IPS DF 6.9 (cell line): ENCODE measurements around the gene SSR4.

Experiments
- DNase-seq: peaks from one replicate; pipeline ENCODE4 v3.0.0-alpha.2; 2013; ENCODE audit warnings: low read depth, low spot score
- H3K27ac ChIP-seq: one replicate; pipeline ENCODE4 v1.5.1; 2013; ENCODE audit warnings: low read length, control low read depth
- H3K27me3 ChIP-seq: 2 replicates; pipeline ENCODE4 v1.6.1; 2013; ENCODE audit warnings: mild to moderate bottlenecking, low read length; ENCODE audit not compliant: control insufficient read depth, insufficient read depth
- H3K36me3 ChIP-seq: 2 replicates; pipeline ENCODE4 v1.6.1; 2013; ENCODE audit warnings: low read length; ENCODE audit not compliant: control insufficient read depth, insufficient read depth
- H3K4me1 ChIP-seq: 2 replicates; pipeline ENCODE4 v1.6.1; 2013; ENCODE audit warnings: low read length; ENCODE audit not compliant: control insufficient read depth, insufficient read depth
- H3K4me3 ChIP-seq: 2 replicates; pipeline ENCODE4 v1.5.1; 2013; ENCODE audit warnings: mild to moderate bottlenecking, low read length
- H3K9me3 ChIP-seq: 2 replicates; pipeline ENCODE4 v1.6.1; 2013; ENCODE audit warnings: low read length, inconsistent platforms; ENCODE audit not compliant: control insufficient read depth, insufficient read depth
- WGBS: extraction: QIAGEN DNeasy Blood & Tissue Kit; methylation state at CpG from one replicate; pipeline ENCODE4 v1.1.7; 2013; ENCODE audit warnings: mixed read lengths, missing lambda C conversion rate; ENCODE audit not compliant: insufficient read length, insufficient coverage; 5-methylcytosine and 5-hydroxymethylcytosine counted together

Gene SSR4

GRCh38 chrX:153797415-153798015, 3.0 kb downstream of the SSR4 start:
- Histone ChIP-seq H3K27ac (no peak overlapping the region), H3K27me3 (no peaks in the 10 kb centered on the region), H3K4me1 (peaks cover 2% of the 10 kb centered on the region; the same call in 1 of the 2 replicates), H3K9me3 (no peaks in the 10 kb centered on the region), H3K4me3 (no peak overlapping the region), H3K36me3 (peaks cover 14% of the 10 kb centered on the region)
- no peak for DNase-seq
- WGBS = no CpG with 5 or more reads among the region's 15 CpGs

GRCh38 chrX:153799326-153799725, 4.9 kb downstream of the SSR4 start:
- Histone ChIP-seq H3K4me1 (peaks cover 2% of the 10 kb centered on the region; the same call in 1 of the 2 replicates), H3K27me3 (no peaks in the 10 kb centered on the region), H3K9me3 (no peaks in the 10 kb centered on the region), H3K4me3 (no peak overlapping the region), H3K27ac (no peak overlapping the region), H3K36me3 (peaks cover 29% of the 10 kb centered on the region)
- no peak for DNase-seq
- WGBS = no CpG with 5 or more reads among the region's 5 CpGs

GRCh38 chrX:153800177-153800722, 5.8 kb downstream of the SSR4 start:
- peaks cover 30% of the 10 kb centered on the region for H3K36me3 ChIP-seq
- no CpG with 5 or more reads among the region's 16 CpGs for WGBS
- no peak overlapping the region for H3K27ac ChIP-seq
- DNase-seq = no peak
- H3K27me3 ChIP-seq = no peaks in the 10 kb centered on the region
- H3K4me3 ChIP-seq = no peak overlapping the region
- no peaks in the 10 kb centered on the region for H3K9me3 ChIP-seq
- H3K4me1 ChIP-seq = peaks cover 2% of the 10 kb centered on the region; the same call in 1 of the 2 replicates

GRCh38 chrX:153800746-153801145, 6.3 kb downstream of the SSR4 start:
- Histone ChIP-seq H3K9me3 (no peaks in the 10 kb centered on the region), H3K27ac (no peak overlapping the region), H3K36me3 (peaks cover 35% of the 10 kb centered on the region), H3K4me3 (no peak overlapping the region), H3K4me1 (no peaks in the 10 kb centered on the region; the same call in 1 of the 2 replicates), H3K27me3 (no peaks in the 10 kb centered on the region)
- DNase-seq = no peak
- WGBS = no CpG with 5 or more reads among the region's 7 CpGs

- Histone ChIP-seq H3K9me3 (no peaks in the 10 kb centered on the region), H3K36me3 (peaks cover 36% of the 10 kb centered on the region), H3K27ac (no peak overlapping the region), H3K4me1 (no peaks in the 10 kb centered on the region; the same call in 1 of the 2 replicates), H3K4me3 (no peak overlapping the region), H3K27me3 (no peaks in the 10 kb centered on the region)
- DNase-seq = no peak
- no CpG with 5 or more reads among the region's 8 CpGs for WGBS
These were observed 7.2 kb downstream of the SSR4 start for GRCh38 chrX:153801669-153802068.

- no CpG with 5 or more reads among the region's 14 CpGs for WGBS
- Histone ChIP-seq H3K4me1 (no peaks in the 10 kb centered on the region; the same call in 1 of the 2 replicates), H3K27me3 (no peaks in the 10 kb centered on the region), H3K4me3 (no peak overlapping the region), H3K27ac (no peak overlapping the region), H3K9me3 (no peaks in the 10 kb centered on the region), H3K36me3 (peaks cover 32% of the 10 kb centered on the region)
- no peak for DNase-seq
These were observed 8.1 kb downstream of the SSR4 start for GRCh38 chrX:153802513-153803045.

GRCh38 chrX:153803211-153804099, 9.0 kb downstream of the SSR4 start:
- no peaks in the 10 kb centered on the region for H3K27me3 ChIP-seq
- H3K4me3 ChIP-seq = no peak overlapping the region
- no peak overlapping the region for H3K27ac ChIP-seq
- H3K36me3 ChIP-seq = peaks cover 27% of the 10 kb centered on the region
- no CpG with 5 or more reads among the region's 87 CpGs for WGBS
- no peaks in the 10 kb centered on the region for H3K9me3 ChIP-seq
- no peaks in the 10 kb centered on the region; the same call in 1 of the 2 replicates for H3K4me1 ChIP-seq
- no peak for DNase-seq

- Histone ChIP-seq H3K4me3 (no peak overlapping the region), H3K27ac (no peak overlapping the region), H3K9me3 (no peaks in the 10 kb centered on the region), H3K27me3 (no peaks in the 10 kb centered on the region), H3K36me3 (peaks cover 26% of the 10 kb centered on the region), H3K4me1 (no peaks in the 10 kb centered on the region; the same call in 1 of the 2 replicates)
- no peak for DNase-seq
- WGBS = no CpG with 5 or more reads among the region's 34 CpGs
These were observed 9.7 kb downstream of the SSR4 start for GRCh38 chrX:153804100-153804595.

- Histone ChIP-seq H3K4me1 (no peaks in the 10 kb centered on the region; the same call in 1 of the 2 replicates), H3K27ac (no peak overlapping the region), H3K4me3 (no peak overlapping the region), H3K36me3 (peaks cover 24% of the 10 kb centered on the region), H3K27me3 (no peaks in the 10 kb centered on the region), H3K9me3 (no peaks in the 10 kb centered on the region)
- DNase-seq = no peak
- no CpG with 5 or more reads among the region's 25 CpGs for WGBS
These were observed 10.2 kb downstream of the SSR4 start for GRCh38 chrX:153804621-153805020.

- Histone ChIP-seq H3K27ac (no peak overlapping the region), H3K9me3 (no peaks in the 10 kb centered on the region), H3K27me3 (no peaks in the 10 kb centered on the region), H3K4me1 (no peaks in the 10 kb centered on the region; the same call in 1 of the 2 replicates), H3K4me3 (no peak overlapping the region), H3K36me3 (peaks cover 24% of the 10 kb centered on the region)
- no CpG with 5 or more reads among the region's 13 CpGs for WGBS
- no peak for DNase-seq
These were observed 11.0 kb downstream of the SSR4 start for GRCh38 chrX:153805436-153805835.
